ENCODE data around the gene KAZALD1.

KAZALD1 gene, protein sequence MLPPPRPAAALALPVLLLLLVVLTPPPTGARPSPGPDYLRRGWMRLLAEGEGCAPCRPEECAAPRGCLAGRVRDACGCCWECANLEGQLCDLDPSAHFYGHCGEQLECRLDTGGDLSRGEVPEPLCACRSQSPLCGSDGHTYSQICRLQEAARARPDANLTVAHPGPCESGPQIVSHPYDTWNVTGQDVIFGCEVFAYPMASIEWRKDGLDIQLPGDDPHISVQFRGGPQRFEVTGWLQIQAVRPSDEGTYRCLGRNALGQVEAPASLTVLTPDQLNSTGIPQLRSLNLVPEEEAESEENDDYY
- total RNA-seq: 0 reads per million in 2 donors

DNA sequence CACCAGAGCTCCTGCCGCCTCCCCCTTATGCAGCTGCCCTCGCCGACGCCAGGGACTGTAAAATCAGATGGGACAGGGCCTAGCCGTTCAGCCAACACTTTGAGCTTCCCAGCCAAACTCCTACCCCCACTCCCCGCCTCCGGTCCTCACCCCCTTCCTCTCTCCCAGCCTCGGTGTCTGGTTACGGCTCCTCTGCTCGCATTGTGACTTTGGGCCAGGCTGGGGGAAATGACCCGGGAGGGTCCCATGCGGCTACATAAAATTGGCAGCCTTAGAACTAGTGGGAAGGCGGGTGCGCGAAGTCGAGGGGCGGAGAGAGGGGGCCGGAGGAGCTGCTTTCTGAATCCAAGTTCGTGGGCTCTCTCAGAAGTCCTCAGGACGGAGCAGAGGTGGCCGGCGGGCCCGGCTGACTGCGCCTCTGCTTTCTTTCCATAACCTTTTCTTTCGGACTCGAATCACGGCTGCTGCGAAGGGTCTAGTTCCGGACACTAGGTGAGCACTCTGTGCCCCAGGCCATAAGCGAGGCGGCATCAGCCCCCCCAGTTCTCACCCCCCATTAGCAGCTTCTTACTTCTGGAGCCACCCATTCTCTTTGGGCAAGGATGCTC lies at the start of gene KAZALD1:
Gene KAZALD1 (plus strand): TSS at position 366 of the 608 bp plus-strand sequence. CDS start 604 bp downstream, outside the sequence.
- no peak for DNase-seq

DNA sequence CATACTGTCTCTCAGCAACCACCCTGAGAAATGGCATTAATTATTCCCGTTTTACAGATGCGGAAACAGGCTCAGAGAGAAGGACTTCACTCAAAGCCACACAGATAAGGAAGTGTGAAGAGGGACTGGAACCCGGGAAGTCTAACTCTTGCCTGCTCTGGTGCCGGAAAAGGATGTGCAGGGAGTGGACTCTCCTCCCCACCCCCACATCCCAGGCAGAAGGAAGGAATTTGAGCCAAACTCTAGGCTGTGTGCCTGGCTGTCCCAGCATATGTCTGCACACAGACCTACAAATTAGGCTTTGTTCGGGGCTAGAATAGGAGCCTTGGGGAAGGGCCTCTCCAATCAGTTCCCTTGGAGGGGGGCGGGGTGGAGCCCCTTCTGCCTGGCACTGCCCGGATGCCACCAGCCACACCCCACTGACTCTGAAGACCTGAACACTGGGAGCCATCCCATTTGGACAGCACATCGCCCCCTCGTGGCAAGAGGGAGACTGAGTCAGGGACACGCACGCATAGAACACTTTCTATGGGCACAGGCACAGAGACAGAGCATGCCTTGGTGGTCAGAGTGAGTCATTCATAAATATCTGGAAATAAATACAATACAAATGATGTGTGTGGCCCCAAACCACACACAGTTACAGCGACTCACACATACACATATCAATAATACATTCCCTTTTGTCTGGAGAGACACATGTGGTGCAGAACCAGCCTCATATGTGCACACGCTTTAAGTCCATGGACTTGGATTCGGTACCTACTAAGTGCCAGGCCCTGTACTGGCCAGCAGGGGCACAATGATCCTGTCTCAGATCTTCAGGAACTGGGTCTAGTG lies 49.0 kb upstream of the KAZALD1 start:
- DNase-seq: peak; percentile 69

DNA sequence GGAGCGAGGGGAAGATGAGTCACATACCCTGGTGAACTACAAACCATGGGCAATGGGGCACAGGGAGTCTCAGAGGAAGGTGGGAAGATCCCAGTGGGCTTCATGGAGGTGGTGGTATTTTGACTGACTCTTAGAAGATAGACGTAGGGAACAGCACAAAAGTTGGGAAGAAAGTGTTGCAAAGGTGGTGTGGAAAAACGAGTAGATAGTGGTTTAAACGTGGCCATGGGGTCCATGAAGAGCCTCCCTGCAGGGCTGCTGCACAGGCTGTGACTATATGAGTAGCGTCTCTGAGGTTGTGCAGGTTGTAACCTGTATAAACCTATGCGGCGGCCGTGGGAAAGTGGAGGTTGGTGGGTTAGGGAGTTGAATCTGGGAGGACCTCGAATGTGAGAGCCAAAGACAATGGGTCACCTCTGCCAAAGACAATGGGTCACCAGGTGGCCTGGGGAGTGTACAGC lies 48.4 kb upstream of the KAZALD1 start:
- no peak for DNase-seq

DNA sequence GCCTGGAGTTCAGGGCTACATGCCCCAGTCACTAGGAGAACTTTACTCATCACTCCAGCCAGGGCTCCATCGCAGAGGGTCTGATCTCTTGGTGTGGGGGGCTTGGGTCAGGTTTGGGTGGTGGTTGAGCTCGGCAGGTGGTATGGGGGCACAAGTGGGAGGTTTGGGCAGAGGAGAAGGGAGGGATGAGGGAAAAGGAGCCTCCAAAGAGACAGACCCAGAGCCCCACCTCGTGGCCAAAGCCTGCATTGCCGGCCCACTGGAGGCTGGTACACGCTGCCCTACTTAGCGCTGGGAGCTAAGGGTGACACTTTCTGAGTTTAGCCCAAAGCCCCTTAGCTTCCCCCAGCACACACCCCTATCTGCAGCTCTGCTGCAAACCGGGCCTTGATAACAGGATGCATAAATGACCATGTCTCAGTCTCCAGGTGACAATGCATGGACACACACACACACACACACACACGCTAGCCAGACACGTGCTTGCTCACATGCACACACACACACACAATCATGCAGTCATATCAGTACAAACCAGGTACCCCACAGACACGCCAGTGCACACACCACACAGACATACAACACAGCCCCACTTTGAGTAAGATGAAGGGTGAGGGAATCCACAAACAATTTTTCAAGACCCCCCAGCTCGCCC lies 47.4 kb upstream of the KAZALD1 start:
- peak; percentile 77 for DNase-seq

DNA sequence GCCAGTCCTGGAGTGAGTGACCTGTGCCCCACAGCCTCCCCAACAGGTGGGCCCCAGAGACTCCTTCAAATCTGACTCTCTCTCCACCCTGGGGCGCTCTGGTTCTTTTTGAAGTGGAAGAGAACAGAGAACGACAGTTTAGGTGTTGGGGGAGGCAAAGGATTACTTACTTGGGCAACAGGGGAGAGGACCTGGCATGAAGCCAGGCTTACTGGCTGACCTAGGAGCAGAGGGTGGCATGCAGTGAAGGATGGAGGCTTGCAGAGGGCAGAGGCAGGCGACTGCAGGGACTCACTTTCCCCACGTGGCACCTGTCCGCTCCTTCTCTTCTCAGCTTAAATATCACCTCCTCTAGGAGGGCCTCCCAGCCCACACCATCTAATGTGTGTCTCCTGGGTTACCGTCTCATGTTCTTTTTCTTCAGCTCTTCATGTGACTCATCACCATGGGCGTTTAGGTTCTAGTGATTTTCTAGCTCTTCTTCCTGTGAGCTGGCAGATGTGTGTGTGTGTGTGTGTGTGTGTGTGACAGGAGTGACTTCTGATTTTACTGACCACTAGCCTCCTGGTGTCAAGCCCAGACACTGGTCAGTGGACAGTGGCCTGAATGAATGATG lies 46.7 kb upstream of the KAZALD1 start:
- DNase-seq: no peak

DNA sequence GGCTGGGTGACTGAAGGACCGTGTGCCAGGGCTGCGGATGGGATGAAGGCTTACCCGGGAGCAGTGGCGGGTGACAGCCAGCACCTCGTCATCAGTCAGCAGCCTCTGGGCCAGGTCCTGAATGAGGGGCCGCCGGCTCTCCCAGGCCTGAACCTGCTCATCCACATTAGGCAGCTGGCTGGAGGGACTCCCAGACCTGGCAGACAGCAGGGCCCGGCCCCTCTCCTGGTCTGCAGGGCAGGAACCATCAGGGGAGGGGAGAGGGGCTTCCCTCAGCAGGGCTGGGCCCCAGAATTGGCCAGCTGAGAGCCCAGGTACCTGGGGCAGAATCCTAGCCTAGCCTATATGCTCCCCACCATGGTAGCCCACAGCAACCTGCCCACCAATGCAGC lies 46.2 kb upstream of the KAZALD1 start:
- DNase-seq: no peak

DNA sequence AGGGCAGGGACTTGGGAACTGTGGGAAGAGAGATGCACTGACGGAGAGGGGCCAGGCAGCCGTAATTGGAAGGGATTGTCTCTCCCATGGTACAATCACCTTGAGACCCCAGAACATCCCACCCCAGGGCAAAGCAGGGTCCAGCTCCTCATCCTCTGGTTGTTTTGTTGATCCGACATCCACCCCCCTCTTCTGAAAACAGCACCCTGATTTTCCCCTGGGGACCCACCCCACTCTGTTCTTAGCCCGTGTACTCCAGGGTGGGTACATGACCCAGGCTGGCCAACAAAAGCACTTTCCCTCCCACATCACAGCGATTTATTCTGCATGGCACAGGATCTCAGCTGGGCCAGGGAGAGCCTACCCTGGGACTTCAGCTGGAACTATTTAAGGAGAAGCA lies 45.0 kb upstream of the KAZALD1 start:
- no peak for DNase-seq

DNA sequence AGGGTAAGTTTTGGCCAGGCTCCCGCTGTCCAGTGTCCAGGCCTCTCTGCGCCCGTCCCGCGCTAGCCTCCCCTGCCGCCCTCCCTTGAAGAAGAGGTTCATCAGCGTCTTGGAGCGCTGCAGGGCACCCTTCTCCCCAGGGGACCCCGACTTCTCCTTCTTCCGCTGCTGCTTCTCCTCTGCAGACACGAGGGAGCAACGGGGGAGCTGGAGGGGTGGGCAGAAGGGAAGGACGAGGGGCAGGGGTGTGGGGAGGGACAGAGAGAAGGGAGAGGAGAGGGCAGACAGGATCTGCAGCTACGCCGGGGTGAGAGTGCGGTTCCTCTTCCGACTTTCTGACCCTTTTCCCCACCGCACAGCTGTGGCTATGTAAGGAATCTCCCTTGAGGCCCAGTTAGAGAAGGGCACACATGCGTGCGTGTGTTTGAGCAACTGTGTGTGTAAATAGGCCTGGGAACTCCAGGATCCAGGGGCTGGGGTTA lies 43.6 kb upstream of the KAZALD1 start:
- DNase-seq: no peak

DNA sequence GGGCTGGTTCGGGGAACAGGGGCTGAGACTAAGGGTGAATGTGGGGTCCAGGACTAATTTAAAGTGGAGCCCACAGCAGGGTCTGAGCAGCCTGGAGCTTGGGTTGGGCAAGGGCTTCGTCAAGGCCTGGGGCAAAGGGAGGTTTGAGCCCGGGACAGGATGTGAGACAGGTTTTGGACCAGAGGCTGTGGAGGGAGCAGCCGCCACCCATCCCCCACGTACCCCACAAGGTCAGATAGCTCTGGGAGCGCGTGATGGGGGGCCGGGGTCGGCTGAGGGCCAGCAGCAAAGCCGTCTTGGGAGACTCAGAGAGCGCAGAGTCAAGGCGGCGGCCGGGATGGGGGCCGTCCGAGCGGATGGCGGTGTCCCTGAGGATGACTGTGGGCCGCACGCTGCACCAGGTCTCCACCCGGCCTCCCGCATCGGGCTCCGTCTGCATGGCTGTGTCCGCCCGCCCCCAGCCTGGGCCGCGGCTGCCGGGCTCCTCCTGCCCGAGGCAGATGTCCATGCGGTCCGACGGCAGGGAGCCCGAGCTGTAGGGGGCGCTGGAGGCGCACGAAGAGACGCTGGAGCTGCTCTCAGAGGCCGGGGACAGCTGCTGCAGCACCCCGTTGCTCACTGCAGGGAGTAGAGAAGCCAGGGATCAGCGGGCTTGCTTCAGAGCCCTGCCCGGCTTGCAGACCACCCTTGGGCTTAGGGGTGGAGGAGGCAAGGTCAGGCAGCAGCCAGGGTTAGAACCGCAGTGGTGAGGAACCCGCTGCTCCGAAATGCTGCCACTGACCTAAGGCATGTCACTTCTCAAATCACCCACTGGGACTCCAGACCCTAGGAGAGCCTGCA lies 43.0 kb upstream of the KAZALD1 start:
- DNase-seq: peak; percentile 61

DNA sequence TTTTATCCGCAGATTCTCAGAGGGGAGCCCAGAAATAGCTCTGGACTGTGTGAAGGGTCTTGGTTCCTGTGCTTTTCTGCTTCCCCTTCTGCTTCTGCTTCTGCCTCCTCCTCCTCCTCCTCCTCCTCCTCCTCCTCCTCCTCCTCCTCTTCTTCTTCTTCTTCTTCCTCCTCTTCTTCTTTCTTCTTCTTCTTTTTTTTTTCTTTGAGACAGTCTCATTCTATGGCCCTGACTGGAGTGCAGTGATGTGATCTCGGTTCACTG lies 42.4 kb upstream of the KAZALD1 start:
- DNase-seq: no peak

DNA sequence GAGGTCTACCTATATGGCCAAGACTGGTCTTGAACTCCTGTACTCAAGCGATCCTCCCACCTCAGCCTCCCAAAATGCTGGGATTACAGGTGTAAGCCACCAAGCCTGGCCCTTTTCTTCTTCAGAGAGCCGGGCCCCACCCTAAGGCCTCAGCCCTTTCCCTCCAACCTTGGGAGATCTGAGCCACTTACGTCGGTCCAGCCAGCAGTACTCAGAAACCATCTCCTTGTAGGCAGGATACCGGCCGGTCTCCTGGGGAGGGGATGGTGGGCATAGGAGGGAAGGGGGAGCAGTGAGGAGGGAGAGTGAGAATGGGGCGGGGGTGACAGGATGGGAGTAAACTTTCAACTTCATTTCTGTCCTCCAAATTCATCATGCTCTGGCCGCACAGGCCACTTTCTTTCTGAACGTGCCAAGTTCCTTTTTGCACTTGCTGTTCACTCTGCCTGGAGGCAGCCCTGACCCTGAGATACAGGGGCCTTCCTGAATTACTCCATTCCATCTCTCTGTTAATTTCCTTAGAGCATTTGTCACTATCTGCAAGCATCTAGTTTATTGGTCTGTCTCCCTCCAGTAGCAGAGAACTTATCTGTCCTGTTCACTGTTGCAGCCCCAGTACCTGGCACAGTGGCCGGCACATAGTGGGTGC lies 41.2 kb upstream of the KAZALD1 start:
- no peak for DNase-seq

DNA sequence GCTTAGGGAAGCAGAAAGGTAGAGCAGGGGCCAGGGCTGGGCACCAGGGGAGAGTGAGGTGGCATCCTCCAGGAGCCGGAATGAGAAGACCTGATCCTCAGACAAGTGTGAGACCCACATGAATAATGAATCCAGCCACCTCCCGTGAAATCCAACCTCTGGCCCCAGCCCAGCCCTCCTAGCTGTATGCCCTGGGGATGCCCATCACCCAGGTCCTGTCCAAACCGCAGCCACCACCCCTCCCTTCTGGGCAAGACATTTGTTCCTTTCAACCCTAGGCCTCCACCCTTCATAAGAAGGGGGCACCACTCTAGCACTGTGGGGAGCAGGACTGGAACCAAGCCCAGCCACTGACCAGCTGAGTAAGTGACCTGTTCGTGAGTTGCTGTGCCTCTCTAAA lies 40.5 kb upstream of the KAZALD1 start:
- no peak for DNase-seq

DNA sequence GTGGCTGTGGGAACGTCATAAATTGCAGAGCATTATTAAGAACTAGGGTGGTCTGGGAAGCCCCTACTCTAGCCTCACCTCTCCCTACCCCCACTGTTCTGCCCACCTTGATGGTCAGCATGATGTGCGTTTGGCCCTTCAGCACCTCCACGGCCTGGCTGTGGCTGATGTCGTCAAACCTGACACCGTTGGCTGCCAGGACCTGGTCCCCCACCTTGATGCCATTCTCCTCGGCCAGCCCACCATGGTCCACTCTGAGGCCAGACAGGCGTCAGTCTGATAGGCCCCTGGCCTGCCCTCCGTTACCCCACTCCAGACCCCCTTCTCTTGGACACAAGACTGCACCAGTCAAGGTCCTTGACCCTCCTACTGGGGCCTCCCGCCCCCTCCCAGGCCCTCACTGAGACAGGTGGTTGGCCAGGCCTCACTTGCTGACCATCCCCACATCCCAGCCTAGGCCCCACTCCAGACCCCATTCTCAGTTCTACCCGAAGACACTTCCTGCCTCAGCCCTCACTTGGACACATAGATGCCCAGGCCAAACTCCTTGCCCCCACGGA lies 40.0 kb upstream of the KAZALD1 start:
- DNase-seq: no peak

DNA sequence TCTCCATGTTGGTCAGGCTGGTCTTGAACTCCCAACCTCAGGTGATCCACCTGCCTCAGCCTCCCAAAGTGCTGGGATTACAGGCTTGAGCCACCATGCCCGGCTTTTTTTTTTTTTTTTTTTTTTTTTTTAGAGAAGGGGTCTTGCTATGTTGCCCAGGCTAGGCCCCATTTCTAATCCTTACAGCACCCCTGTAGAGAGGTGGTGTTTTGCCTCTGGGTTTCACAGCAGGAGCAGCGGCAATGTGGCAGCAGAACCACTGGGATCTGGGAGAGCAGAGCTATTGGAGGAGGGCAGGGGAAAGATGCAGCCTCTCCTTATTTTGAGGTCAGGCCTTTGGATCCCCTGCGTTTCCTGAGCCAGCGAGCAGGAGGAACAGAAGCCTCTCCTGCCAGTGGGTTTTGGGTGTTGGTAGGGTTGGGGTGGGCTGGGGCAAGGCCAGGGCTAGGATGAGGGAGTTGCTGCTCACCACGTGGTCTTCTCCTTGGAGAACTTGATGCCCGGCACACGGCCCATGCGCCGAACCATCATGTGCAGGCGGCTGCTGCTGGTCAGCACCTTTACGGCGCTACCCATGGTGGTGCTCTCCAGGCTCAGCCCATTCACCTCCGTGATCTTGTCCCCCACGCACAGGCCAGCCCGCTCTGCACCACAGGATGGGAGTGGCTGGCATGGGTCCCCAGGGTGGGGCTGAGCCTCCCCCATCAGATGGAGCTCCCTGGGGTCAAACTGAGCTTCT lies 38.7 kb upstream of the KAZALD1 start:
- DNase-seq: no peak

DNA sequence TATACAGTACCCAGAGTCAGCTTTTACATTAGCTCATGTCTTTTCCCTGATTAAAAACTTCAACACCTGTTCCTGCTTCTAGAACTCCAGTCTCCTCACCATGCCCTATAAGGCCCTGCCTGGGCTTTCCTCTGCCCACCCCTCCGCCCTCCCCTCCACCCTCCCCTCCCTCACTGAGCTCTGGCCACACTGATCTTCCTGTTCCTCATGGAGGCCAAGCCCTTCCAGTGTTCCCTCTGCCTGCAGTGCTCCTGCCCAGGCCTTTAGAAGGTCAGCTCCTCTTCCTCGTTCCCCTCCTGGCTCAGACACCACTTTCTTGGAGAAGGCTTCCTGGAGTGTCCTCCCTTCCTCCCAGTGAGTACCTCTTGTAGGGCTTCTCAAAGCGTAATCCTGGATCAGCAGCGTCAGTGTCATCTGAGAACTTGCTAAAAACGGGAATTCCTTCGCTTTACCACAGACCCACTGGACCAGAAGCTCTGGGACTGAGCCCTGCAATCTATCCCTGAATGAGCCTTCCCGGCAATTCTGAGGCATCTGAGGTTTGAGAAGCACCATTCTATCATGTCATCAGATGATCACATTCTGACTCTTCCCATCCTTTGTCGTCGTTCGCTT lies 34.6 kb upstream of the KAZALD1 start:
- DNase-seq: no peak

DNA sequence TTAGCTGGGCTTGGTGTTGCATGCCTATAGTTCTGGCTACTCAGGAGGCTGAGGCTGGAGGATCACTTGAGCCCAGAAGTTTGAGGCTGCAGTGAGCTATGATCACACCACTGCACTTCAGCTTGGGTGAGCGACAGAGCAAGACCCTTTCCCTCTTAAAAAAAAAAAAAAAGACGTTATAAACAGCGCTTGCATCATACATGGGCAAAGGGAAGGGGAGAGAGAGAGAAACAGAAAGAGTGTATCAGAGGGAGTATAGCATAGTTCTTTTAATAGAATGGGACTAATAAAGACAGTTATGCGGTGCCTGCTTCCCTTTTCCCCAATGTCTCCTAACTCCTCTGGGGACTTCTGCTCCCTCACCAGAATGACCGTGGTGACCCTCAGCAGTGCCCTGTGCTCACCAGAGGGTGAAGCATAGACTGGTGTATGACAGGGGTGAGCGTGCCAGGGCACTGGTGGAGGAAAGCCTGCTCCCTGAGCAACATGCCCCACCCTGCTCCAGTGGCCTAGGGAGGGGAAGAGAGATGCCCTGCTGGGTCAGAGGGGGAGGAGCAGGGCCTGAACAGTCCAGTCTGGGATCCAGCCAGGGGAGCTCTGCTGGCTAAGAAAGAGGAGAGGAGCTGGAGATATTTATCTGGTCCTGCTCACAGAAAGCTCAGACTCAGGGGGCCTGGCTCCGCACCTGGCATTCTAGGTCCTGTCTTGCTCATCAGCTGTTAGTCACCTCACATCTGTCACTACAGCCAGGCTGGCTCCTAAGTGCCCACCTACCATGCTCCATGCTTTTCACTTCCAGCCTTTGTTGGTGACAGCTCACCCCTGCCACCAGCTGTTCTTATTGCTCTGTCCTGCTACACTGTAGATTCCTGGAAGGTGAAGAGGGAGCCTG lies 33.1 kb upstream of the KAZALD1 start:
- no peak for DNase-seq

DNA sequence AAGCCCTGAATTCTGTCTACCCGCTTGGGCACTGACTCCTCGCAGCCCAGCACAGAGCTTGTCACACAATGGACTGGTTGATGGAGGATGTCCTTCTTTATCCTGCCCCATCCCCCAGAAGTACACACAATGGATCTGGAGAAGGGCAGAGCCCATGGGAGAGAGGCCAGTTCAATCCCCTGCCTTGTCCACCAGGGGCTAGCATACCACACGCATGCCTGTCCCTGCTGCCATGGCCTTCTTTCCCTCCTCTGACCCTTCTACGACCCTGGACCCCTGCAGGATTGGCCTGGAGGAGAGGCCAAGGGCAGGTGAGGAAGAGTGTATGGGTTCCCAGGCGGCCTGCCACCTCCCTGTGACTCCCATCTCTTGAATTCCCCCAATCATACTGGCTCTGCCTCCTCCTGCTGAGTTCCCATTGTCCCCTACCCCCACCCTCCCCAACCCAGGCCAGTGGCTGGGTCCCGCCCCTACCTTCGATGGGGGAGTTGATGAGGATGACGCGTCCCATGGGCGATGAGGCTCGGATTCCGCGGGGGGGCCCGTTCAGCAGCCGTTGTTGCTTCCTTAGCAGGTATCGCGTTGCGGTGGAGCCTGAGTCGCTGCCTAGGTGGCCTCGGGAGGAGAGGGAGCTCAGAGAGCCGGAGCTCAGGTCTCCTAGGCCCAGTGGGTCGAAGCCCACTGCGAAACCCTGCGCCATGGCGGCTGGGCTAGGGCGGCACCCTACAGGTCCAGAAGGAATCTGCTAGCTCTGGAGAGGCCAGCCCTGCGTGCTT lies 32.1 kb upstream of the KAZALD1 start:
- no peak for DNase-seq

All from T-helper 9 cell (primary cell).